KOPT-K1 (cell line): ENCODE measurements around the gene GPR65.

ENCODE experiments used
- H3K27ac ChIP-seq: fragments of 200-600 bp; sonication (generic); 2 replicates; pipeline ENCODE4 v1.5.1; 2016; ENCODE audit warnings: antibody characterized with exemption, mild to moderate bottlenecking, low read depth, low read length; ENCODE audit not compliant: poor library complexity, severe bottlenecking
- H3K36me3 ChIP-seq: fragments of 200-600 bp; sonication (generic); 2 replicates; pipeline ENCODE4 v1.5.1; 2017; ENCODE audit warnings: antibody characterized with exemption, mild to moderate bottlenecking, low read length, moderate library complexity; ENCODE audit not compliant: insufficient read depth
- H3K9me3 ChIP-seq: fragments of 200-600 bp; sonication (generic); 2 replicates; pipeline ENCODE4 v1.5.1; 2017; ENCODE audit warnings: antibody characterized with exemption, low read length, mild to moderate bottlenecking; ENCODE audit not compliant: insufficient read depth, poor library complexity, severe bottlenecking

Gene GPR65

GRCh38 chr14:88005050-88005481 is at the start of gene GPR65:
GPR65 (plus strand) TSS chr14:88005135; CDS start chr14:88010848, 5,713 bp downstream.
- Histone ChIP-seq H3K27ac (peak within 1 kb of the TSS; percentile 79), H3K9me3 (no peaks in the 10 kb centered on the region), H3K36me3 (no peaks in the 10 kb centered on the region)

GRCh38 chr14:87955501-87955900 is 49.4 kb upstream of the GPR65 start:
- H3K9me3 ChIP-seq, result peaks cover 4% of the 10 kb centered on the region
- no peaks in the 10 kb centered on the region for H3K36me3 ChIP-seq
- no peak overlapping the region for H3K27ac ChIP-seq

- no peak overlapping the region for H3K27ac ChIP-seq
These were observed 44.7 kb upstream of the GPR65 start for GRCh38 chr14:87960013-87960787.

GRCh38 chr14:87961246-87961645 is 43.7 kb upstream of the GPR65 start:
- Histone ChIP-seq H3K27ac (no peak overlapping the region), H3K36me3 (no peaks in the 10 kb centered on the region), H3K9me3 (peaks cover 4% of the 10 kb centered on the region)

More at GRCh38 chr14:87960013-87960787, 44.7 kb upstream of the GPR65 start:
- Histone ChIP-seq H3K9me3 (peaks cover 4% of the 10 kb centered on the region), H3K36me3 (no peaks in the 10 kb centered on the region)

GRCh38 chr14:87966816-87967215 is 38.1 kb upstream of the GPR65 start:
- H3K27ac ChIP-seq, result no peak overlapping the region
- no peaks in the 10 kb centered on the region for H3K9me3 ChIP-seq
- H3K36me3 ChIP-seq, result no peaks in the 10 kb centered on the region

- Histone ChIP-seq H3K9me3 (no peaks in the 10 kb centered on the region), H3K27ac (no peak overlapping the region)
These were observed 37.4 kb upstream of the GPR65 start for GRCh38 chr14:87967496-87967895.

GRCh38 chr14:87971010-87971409 is 33.9 kb upstream of the GPR65 start:
- no peak overlapping the region for H3K27ac ChIP-seq
- H3K36me3 ChIP-seq, result no peaks in the 10 kb centered on the region
- no peaks in the 10 kb centered on the region for H3K9me3 ChIP-seq

More at GRCh38 chr14:87967496-87967895, 37.4 kb upstream of the GPR65 start:
- H3K36me3 ChIP-seq, result no peaks in the 10 kb centered on the region

- H3K9me3 ChIP-seq, result no peaks in the 10 kb centered on the region
These were observed 29.3 kb upstream of the GPR65 start for GRCh38 chr14:87975636-87976035.

GRCh38 chr14:87979689-87980088 is 25.2 kb upstream of the GPR65 start:
- H3K36me3 ChIP-seq, result no peaks in the 10 kb centered on the region
- H3K27ac ChIP-seq, result no peak overlapping the region
- H3K9me3 ChIP-seq, result no peaks in the 10 kb centered on the region

More at GRCh38 chr14:87975636-87976035, 29.3 kb upstream of the GPR65 start:
- no peak overlapping the region for H3K27ac ChIP-seq
- H3K36me3 ChIP-seq, result no peaks in the 10 kb centered on the region

GRCh38 chr14:87989221-87989955 is 15.5 kb upstream of the GPR65 start:
- Histone ChIP-seq H3K9me3 (peaks cover 11% of the 10 kb centered on the region), H3K27ac (no peak overlapping the region), H3K36me3 (no peaks in the 10 kb centered on the region)

GRCh38 chr14:87989956-87990299 is 15.0 kb upstream of the GPR65 start:
- H3K27ac ChIP-seq, result no peak overlapping the region
- H3K36me3 ChIP-seq, result no peaks in the 10 kb centered on the region
- peaks cover 12% of the 10 kb centered on the region for H3K9me3 ChIP-seq

GRCh38 chr14:87990682-87991081 is 14.3 kb upstream of the GPR65 start:
- no peak overlapping the region for H3K27ac ChIP-seq
- peaks cover 15% of the 10 kb centered on the region for H3K9me3 ChIP-seq
- no peaks in the 10 kb centered on the region for H3K36me3 ChIP-seq

GRCh38 chr14:87992346-87992717 is 12.6 kb upstream of the GPR65 start:
- no peaks in the 10 kb centered on the region for H3K36me3 ChIP-seq
- peak overlapping the region; percentile 61 for H3K27ac ChIP-seq
- H3K9me3 ChIP-seq, result peaks cover 15% of the 10 kb centered on the region

- Histone ChIP-seq H3K27ac (peak within 1 kb of the TSS; percentile 61), H3K36me3 (no peaks in the 10 kb centered on the region), H3K9me3 (peaks cover 15% of the 10 kb centered on the region)
These were observed 12.0 kb upstream of the GPR65 start, which contains the start of gene GALC for GRCh38 chr14:87992718-87993628. GALC (minus strand) TSS chr14:87993182; CDS start chr14:87993164, 18 bp downstream.

GRCh38 chr14:87994974-87995373 is 10.0 kb upstream of the GPR65 start:
- no peak overlapping the region for H3K27ac ChIP-seq

More at GRCh38 chr14:87994974-87995373, 10.0 kb upstream of the GPR65 start:
- Histone ChIP-seq H3K9me3 (peaks cover 15% of the 10 kb centered on the region), H3K36me3 (no peaks in the 10 kb centered on the region)
